GM23248 (cell line): ENCODE data around the gene SLF1.

Source experiments
- EZH2 ChIP-seq: fragments of 200-600 bp; sonication (generic); IDR thresholded peaks from 2 replicates; pipeline ENCODE4 v1.6.1; 2018; ENCODE audit warnings: antibody characterized with exemption, mild to moderate bottlenecking; ENCODE audit not compliant: insufficient read depth, poor library complexity, severe bottlenecking
- EZH2phosphoT487 ChIP-seq: fragments of 200-600 bp; sonication (generic); IDR thresholded peaks from 2 replicates; pipeline ENCODE4 v1.6.1; 2018; ENCODE audit warnings: antibody characterized with exemption, moderate library complexity, mild to moderate bottlenecking, low read depth; ENCODE audit not compliant: insufficient read depth

DNA sequence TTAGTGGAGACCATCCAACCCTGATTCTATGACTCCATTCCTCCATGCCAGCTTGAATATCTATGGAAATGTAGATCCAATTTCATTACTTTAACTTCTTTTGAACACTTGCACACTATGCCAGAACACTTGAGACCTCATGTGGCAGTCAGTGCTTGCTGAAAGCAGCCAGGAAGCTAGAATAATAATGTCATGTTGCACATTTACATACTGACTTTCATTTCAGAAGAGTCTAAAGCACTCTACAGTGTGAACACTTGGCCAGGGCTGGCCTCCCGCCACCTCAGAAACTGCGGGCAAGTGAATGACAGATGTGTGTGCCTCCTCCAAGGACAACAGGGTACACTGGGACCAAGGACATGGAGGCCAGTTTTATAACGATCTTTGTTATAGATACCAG lies 97.3 kb downstream of the SLF1 start:
- TF ChIP-seq EZH2: no peak
- TF ChIP-seq EZH2phosphoT487: no peak
